Gastroesophageal sphincter (tissue), 3 donors: ENCODE data around the gene FRMPD4.

Source experiments
- CTCF ChIP-seq, 4 experiments: fragments of 200-600 bp in 2 of 4; fragments of 450-650 bp in 2 of 4; sonication (generic) in 1 of 4; IDR thresholded peaks; one replicate each; pipeline ENCODE4 v1.5.1; 2017 to 2019; ENCODE audit warnings: antibody characterized with exemption in 4 of 4, mild to moderate bottlenecking in 2 of 4, moderate library complexity in 2 of 4
- EP300 ChIP-seq: sonication (generic); formaldehyde crosslinking; IDR thresholded peaks from one replicate; pipeline ENCODE4 v1.6.1; 2017; ENCODE audit warnings: antibody characterized with exemption, mild to moderate bottlenecking
- POLR2A ChIP-seq, 2 donors: fragments of 450-650 bp; IDR thresholded peaks; one replicate each; pipeline ENCODE4 v1.6.1; 2017; ENCODE audit warnings: antibody characterized with exemption in 2 of 2, mild to moderate bottlenecking in 2 of 2, moderate library complexity in 1 of 2
- POLR2AphosphoS5 ChIP-seq: sonication (generic); formaldehyde crosslinking; IDR thresholded peaks from one replicate; pipeline ENCODE4 v1.6.1; 2017; ENCODE audit warnings: antibody characterized with exemption

- no peak for TF ChIP-seq POLR2A (IDR thresholded peaks at IDR 0.05)
- TF ChIP-seq CTCF (IDR thresholded peaks at IDR 0.05), result no peak
- no peak for TF ChIP-seq POLR2AphosphoS5
- no peak for TF ChIP-seq EP300
Observed at GRCh38 chrX:12236156-12236555, 97.9 kb downstream of the FRMPD4 start.
